Stimulated activated CD8-positive, alpha-beta memory T cell treated with anti-CD3 and anti-CD28 coated beads, Interleukin-4, amount 100 ng/mL, for 1 hour (primary cell): ENCODE results near the gene PXYLP1.

Source experiments
- DNase-seq, 2 donors: peaks; one replicate each; pipeline ENCODE4 v3.0.0-alpha.2; 2020; ENCODE audit warnings: low read depth in 2 of 2, low spot score in 1 of 2

The PXYLP1 gene

DNA sequence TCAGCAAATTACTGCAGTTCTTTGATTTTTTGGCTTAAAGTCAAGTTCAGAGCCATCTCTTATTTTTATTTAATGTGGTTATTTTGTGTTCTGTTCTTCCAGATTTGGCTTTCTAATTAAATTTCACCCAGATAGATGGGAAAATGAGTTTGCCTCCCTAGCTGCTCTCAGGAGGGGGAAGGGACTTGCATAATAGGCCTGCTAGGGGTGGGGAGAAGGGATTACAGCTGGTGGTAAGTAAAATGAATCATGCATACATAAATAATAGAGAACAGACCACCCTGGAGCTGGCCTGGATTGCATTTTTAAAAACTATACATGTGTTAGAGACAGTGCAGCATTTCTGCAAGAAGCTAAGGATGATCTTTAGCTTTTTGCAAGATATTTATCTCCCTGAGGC lies 3.9 kb upstream of the PXYLP1 start:
- no peak for DNase-seq

GRCh38 chr3:141228395-141228794 lies 3.2 kb upstream of the PXYLP1 start:
- DNase-seq: no peak

DNA sequence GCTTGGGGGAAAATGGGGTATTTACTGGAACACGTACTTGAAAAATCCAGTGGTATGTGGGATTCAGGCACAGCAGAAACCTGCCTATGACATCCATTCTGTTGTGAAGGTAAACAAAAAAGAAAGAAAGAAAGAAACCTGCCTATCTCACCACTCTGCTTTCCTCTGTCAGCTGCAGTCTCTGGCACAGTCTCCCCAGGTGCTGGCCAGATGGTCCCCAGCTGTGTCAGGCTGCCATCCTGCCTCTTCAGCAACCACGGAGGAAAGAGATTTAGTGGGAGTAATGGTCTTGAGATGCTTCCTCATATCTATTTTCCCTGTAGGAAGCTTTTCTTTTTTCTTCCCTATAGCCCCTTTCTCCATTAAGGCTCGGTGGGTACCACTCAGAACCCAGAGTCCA lies 2.5 kb upstream of the PXYLP1 start:
- DNase-seq: no peak

- no peak for DNase-seq
Measured at GRCh38 chr3:141230293-141230692, 1.3 kb upstream of the PXYLP1 start.

GRCh38 chr3:141231952-141232823 lies 563 bp downstream of the PXYLP1 start:
- no peak for DNase-seq

DNA sequence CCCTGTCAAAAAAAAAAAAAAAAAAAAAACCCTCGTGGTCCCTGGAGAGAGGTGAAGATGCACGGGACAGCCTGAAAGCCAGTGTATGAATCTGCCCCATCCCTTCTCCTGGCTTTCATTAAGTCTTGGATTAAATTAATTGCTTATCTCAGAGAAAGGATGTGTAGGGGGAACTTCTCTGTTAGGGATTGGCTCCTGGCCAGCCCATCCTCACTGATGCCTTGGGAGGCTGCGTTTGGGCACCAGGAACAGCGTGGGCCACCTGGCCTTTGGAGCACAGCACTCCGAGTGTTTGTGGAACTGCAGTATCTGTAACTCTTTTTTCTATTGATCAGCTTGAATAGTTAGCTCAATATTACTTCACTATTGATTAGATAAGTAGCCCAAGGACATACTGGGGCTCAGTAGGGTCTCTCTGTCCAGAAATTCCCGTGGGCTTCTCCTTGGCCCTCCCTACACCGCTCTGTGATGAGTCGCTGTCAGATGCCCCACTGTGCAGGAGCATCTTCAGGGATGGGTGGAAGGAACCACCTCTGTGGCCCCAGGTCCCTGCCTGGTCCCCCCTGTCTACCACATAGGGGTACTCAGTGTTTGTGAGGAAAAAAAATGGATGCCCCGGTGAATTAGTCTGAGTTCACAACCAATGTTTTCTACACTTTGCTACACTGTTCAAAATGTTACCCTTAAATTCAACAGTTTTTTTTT lies 2.0 kb downstream of the PXYLP1 start:
- no peak for DNase-seq

DNA sequence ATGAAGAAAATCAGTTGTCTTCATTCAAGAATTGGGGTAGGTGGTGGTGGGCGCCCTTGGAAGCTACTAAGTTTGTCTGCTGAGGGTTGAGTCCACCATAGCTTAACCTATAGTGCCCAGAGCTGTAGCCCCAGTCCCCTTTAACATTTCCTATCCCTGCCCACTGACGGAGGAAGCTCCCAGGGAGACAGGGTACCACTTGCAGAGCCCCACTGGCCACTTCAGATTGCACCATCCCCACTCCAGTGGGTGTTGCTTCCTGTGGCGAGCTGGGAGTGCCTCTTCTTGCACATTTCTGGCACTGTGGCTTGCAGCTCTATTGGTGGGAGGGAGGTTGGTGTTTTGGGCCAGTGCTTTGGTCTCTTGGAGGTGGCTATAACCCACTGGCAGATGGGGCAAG lies 2.7 kb downstream of the PXYLP1 start:
- no peak for DNase-seq

- no peak for DNase-seq
Measured at GRCh38 chr3:141235661-141236171, 4.1 kb downstream of the PXYLP1 start.

- no peak for DNase-seq
Measured at GRCh38 chr3:141236361-141236760, 4.7 kb downstream of the PXYLP1 start.

DNA sequence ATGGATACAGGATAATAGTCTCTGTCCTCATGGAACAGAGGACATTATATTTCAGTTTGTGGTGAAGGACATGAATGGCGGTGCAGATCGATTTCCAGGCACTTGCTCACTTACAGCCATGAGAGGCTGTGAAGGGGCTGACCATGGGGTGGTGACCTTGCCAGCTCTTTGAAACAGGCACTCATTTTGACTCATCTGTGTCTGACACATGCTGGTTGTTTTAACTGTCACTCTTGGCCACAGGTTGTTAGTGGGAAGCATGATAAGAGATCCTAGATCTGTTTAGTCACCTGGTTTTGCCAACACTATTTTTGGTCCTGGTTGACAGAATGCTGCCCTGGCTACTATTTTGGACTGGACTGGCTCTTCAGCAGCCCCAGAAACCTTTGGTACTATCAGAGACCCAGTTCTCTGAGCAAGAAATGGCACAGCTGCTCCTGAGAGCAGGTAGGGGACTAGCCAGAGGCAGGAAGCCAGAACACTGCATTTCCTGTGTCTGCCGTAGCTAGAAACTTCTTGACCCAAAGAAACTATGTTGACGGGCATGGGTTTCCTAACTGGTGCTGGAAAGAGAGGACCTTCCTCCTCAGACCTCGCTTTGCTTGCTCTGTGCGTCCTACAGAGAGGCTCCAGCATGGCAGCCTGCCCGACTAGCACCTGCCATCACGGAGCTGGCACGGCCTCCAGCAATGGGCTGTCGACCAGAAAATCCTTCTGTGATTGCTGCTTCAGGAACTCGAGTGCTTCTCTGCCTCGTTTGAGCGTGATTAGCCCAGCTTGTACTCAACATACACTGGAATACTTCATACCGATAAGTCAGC lies 6.3 kb downstream of the PXYLP1 start:
- no peak for DNase-seq

- DNase-seq: no peak
Measured at GRCh38 chr3:141239511-141240281, 8.1 kb downstream of the PXYLP1 start.

GRCh38 chr3:141240286-141240685 lies 8.7 kb downstream of the PXYLP1 start:
- DNase-seq: no peak

GRCh38 chr3:141240687-141241615 lies 9.3 kb downstream of the PXYLP1 start:
- no peak for DNase-seq

- no peak for DNase-seq
Measured at GRCh38 chr3:141241616-141242376, 10.2 kb downstream of the PXYLP1 start.

DNA sequence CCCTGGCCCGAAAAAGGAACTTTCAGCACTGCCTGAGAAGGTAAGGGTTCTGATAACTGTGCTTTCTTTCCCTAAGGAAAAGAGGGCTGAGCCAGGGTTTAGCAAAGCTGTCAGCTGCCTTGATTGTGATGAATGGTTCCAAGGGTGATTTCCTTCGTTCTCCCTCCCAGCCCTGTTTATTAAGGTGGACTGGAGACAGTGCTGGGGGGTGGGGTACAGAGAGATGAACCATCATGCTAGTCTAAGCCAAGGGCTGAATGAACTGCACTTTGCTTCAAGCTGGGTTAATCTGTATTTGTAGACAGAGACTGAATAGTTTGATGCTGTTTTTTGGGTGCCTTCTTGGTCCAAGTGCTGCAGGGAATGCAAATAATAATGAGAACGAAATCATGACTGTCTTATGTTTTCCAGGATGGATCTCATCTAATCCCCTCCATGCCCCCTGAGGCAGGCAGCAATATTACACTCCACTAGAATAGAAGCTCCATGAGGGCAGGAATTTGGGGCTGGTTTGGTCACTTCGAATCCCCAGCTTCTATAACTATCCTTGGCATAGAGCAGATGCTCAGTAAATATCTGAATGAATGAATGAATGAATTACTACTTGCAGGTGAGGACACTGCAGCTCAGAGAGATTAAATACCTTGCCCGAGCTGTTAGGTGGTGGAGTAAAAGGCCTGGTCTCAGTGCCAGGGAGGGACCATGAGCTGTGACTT lies 10.9 kb downstream of the PXYLP1 start:
- no peak for DNase-seq

DNA sequence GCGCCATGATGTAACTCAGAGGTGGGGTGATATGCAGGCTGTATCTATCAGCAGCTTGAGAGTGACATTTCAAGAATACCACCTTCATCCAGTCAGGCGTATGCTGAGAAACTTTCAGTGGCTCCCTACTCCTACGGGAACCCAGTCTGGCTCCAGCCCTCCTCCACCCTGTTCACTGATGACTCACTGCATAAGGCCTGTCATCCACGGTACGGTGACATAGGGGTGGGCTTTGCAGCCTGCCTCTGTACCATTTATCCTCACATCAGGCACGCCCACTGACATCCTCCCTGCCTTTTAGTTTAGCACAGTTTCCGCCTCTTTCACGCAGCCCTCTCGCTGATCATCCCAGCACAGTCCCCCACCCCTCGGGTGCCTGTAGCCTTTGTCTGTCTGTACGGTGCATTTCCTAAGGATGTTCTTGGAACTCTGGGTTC lies 11.7 kb downstream of the PXYLP1 start:
- DNase-seq: peak in 1 of 2 donors; percentile 47

DNA sequence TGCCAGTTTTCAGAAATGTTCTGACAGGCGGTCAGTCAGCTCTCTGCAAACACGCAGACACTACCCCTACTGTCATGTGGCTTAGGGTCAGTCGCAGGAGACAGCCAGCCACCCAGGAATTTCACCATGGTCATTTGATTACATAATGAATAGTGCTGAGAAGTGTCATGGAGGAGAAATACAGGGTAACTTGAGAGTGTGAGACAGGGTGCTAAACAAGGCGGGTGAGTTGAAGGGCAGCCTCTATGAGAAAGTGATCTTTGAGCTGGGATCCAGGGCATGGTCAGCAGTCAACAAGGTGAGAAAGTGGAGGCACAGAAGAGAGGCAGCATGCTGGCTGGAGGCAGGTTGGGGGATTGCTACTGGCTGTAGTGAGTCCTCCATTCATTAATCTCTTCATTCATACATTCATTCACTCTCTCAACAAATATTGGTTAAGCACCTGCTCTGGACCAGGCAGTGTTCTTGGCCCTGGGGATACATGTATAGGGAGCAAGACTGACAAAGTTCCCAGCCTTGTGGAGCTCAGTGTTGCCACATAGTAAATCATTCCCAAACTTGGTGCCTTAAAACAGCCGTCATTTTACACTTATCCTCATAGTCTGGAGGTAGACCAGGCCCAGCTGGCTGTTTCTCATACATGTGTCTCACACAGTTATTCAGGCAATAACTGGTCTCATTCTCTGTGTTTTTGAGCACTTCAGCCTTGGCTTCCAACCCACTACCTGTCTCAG lies 14.8 kb downstream of the PXYLP1 start:
- no peak for DNase-seq

- DNase-seq: no peak
Measured at GRCh38 chr3:141246958-141247301, 15.3 kb downstream of the PXYLP1 start.
